Glomerular visceral epithelial cell (primary cell): ENCODE results near the gene EEFSEC.

ENCODE experiments used
- DNase-seq: peaks from one replicate; pipeline ENCODE4 v3.0.0-alpha.2; 2016; ENCODE audit errors: extremely low spot score

Gene EEFSEC, protein sequence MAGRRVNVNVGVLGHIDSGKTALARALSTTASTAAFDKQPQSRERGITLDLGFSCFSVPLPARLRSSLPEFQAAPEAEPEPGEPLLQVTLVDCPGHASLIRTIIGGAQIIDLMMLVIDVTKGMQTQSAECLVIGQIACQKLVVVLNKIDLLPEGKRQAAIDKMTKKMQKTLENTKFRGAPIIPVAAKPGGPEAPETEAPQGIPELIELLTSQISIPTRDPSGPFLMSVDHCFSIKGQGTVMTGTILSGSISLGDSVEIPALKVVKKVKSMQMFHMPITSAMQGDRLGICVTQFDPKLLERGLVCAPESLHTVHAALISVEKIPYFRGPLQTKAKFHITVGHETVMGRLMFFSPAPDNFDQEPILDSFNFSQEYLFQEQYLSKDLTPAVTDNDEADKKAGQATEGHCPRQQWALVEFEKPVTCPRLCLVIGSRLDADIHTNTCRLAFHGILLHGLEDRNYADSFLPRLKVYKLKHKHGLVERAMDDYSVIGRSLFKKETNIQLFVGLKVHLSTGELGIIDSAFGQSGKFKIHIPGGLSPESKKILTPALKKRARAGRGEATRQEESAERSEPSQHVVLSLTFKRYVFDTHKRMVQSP

DNA sequence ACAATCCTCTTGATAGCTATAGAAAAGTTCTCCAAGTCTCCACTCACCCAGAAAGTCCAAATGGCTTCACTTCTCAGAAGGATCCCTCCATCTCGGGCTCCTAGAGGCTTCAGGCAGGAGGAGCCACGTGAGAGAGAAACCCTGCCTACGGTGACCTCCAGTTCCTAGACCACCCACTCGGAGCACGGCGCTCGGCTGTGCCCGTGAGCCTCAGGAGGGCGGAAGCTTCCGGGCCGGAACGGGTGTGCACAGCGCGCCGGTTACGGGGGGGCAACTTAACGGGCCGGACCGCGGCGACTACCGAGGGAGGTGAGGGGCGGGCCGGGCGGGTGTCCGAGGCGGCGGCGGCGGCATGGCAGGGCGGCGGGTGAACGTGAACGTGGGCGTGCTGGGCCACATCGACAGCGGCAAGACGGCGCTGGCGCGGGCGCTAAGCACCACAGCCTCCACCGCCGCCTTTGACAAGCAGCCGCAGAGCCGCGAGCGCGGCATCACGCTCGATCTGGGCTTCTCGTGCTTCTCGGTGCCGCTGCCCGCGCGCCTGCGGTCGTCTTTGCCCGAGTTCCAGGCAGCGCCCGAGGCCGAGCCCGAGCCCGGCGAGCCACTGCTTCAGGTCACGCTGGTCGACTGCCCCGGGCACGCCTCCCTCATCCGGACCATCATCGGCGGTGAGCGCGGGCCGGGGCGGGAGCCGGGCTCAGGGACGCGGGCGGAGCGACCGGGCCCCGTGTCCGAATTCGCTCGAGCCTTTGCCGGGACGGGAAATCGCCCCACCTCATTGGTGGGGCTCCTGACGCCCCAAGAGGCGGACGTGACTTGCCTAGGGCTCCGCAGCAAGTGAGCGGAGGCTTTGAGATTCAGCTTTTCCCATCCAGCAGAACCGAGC is at the start of gene EEFSEC:
Gene EEFSEC, plus strand, starts transcription at position 326 of the 886 bp plus-strand sequence. Its CDS starts 27 bp downstream, at position 353.
- DNase-seq: peak; percentile 74

DNA sequence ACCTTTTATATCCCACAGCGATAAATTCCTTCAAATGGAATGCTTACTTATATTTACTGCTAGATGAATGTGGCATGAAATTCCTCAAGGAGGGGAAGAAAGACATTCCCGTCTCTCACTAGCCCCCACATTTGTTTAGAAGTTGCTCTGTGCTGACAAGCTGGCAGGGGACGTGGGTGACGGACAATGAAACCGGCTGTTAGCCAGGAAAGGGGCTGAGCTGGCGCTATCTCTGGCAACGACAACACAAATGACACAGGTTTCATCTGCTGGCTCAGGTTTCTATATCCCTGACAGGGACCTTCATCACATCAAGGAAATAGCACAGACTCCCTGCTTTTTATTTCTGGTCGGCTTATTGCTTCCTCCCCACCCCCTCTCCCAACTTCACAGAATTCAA is 45.4 kb upstream of the EEFSEC start:
- no peak for DNase-seq

DNA sequence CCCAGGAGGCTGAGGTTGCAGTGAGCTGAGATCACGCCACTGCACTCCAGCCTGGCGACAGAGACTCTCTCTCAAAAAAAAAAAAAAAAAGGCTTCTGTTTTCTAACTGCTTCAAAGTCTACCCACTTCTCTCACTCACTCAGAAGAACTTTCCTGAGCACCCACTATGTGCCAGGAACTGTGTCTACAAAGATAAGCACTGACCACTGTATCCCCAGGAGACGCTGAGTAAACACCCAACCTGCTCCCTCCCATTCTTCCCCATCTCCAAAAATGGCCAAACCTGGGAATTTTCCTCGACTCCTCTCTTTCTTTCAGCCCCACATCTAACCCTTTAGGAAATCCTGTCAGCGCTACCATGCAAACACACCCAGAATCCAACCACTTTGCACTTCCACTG is 42.1 kb upstream of the EEFSEC start:
- DNase-seq: no peak

DNA sequence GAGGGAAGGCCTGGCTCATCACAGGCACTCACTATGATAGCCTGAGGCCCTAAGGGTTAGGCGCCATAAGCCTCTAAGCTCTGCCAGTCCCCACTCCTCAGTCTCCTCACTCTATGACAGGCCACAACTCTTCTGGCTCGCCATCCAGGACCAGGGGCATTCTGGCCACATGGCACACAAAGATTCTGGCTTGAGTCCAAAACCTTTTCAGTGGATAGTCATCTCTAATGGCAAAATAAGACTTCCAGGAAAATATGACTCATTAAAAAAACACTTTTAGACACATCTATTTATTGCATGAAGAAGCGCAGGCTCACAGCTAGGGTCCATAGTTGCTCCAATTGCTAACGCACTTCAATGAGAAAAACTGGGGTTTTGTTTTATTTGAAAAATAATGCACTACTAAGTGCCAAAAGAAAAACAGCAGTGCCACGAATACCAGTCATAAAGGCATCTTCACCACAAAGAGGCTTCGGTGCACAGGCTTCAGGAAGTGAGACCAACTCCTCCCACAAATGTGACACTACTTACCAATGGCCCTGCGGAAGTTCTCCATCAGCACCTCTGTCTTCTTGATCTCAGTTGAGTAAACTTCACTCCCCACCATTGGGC is 40.8 kb upstream of the EEFSEC start:
- peak; percentile 87 for DNase-seq

DNA sequence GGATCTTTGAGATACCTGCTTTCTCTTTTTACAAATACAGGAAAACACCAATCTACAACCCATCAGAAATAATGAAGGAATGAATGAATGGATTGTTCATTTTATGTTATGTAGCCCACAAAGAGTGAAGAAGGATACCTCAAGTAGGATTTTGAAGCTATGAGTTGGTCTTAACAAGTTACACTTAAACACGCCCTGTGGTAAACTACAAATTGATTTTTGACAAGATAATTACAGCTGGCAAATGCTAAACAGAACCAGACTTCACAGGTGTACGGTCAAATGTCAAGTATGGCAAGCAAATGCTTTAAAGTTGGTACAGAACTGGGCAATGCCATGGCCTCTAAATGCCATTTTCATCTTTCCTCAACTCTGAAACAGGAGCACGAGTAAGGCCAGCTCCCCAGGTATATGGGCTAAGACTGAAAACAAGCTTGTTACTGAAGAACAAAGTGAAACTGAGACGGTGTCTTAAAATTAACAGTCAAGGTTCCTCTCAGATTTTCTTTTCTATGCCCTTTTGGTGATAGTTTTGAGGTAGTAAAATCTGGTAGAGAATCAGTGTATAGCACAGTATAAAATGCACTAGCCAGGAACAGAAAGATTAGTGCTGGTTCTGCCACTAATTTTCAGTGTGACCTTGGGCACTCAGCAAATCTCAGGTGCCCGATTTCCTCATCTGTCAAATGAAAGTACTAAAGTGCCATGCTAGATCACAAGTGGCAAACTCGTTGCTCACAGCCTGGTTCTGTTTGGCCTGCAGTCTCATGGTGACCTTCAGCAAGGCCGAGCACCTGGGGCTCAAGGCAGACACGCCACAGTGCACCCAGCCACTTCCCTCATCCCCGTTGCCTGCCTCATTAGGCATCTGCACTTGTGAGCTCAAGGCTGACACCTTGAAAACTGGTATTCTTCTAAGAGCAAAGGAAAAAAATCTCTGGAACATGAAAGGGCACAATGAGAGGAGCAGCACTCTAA is 39.2 kb upstream of the EEFSEC start:
- DNase-seq: peak; percentile 53

DNA sequence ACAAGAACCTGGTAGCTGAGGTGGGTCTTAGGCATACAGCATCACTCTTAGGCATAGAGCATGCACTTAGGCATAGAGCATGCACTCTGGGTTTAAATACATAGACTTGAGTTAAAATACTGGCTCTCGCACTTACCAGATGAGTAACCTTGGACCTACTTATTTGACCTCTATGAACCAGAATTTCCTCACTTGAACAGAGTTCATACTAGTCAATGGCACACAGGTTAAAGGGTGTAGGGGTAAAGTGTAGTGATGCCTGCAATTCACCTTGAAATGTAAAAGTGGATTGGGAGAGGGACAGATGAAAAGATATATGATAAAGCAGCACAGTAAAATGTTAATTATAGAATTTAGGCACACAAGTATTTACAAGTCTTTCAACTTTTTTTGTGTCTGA is 31.3 kb upstream of the EEFSEC start:
- DNase-seq: no peak

DNA sequence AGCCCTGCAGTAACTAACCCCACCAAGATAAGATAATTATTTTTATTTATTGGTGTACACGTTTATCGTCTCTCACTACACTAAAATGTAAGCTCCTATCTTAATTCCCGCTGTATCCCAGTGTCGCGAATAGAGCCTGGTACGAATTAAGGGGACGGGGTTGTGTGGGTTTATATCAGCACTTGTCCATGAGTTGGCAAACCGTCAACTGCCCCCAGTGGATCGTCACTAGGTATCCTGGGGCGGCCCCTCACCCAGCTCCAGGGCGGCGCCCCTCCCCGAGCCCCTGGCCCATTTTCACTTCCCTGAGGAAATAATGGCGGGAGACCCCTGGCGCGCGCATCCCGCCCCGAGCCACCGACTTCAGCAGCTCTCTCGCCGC is 30.1 kb upstream of the EEFSEC start:
- no peak for DNase-seq

DNA sequence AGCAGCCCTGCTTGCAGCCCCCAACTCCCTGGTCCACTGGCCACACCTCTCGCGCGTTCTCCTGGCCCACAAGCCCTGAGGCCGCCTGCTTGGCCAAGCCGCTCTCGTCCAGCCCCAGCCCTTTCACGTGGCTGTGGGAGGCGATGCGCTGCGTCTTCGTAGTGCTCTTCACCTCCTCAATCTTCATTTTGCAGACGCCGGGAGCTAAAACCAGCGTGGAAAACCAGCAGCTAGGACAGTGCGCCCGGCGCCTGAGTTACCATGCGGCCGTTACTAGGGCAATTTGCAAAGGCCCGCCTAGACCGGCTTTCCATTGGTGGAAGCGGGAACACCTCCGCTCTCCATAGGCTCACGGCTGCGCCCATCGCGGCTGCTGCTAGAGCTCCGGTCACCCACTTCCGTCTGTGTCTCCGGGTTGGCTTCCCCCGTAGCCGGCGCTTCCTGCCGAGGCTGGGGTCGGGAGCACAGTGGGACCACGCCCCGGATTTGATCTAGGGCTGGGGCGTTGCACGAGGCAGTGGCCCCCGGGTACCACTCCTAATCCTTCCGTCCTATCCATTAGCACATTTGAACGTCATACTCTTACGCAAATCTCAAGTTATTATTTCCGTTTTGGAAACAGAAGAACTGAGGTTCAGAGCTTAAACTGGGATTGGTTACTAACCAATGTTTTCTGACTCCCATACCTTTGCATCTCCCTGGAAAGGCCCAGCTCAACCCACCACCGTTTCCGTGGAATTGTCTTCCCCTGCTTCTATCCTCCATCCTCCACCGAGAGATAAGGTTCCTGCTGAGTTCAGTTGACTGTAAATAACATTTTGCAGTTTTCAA is 29.5 kb upstream of the EEFSEC start, which contains the start of gene RUVBL1:
Gene RUVBL1, minus strand, starts transcription at position 275 of the 831 bp plus-strand sequence. Its CDS starts 88 bp downstream, at position 187.
- DNase-seq: peak; percentile 96

DNA sequence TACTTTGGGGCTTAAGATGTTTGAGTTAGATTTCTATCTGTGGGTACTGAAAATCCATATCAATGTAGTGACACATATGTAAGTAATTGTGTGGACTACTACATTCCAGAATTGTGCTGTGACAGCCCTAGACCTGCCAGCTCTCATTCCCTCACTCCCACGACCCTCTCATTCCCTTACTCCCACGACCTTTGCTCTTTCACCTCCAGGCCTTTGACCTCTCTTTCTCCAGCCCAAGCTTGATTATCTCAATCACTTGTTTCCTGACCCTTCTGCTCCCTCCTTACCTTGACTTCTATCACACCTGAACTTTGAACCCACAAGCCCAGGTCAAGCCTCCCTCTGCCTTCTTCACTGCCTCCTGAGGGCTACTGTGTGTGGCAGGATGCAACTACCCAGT is 26.0 kb upstream of the EEFSEC start:
- DNase-seq: no peak

DNA sequence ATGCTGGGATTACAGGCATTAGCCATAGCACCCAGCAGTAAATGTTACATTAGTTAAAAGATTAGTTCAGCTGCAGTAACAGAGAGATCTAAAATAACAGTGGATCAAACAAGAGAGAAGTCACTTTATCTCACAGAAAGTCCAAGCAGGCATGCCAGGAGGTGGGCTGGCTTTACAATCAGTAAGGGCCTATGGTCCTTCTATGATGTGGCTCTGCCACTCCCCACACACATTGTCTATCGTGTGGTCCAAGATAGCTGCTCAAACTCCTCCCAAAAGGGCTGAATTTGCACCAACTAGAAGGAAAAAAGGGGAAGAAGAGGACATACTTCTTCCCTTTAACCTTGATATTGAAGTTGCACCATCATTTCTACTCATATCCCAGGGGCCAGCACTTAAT is 25.0 kb upstream of the EEFSEC start:
- DNase-seq: no peak

DNA sequence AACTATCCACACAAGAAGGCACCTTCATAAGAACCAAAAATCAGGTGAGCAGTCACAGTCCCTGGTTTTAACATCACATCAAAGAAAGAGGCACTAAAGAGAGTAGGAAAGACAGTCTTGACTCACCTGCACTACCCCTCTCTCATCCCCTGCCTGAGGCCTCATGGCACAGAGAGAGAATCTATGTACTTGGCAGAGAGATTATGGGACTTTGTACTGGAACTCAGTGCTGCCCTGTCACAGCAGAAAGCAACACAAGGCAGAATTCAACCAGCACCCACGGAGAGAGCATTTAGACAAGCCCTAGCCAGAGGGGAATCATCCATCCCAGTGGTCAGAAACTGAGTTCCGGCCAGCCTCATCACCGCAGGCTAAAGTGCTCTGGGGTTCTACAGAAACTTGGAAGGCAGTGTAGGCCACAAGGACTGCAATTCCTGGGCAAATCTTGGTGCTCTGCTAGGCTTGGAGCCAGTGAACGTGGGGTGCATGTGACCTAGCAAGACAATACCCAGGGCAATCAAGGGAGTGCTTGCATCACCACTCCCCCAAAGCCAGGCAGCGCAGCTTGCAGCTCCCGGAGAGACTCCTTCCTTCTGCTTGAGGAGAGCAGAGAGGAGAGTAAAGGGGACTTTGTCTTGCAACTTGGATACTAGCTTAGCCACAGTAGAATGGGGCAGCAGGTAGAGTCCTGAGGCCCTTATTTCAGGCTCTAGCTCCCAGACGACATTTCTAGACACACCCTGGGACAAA is 21.2 kb upstream of the EEFSEC start:
- DNase-seq: no peak

DNA sequence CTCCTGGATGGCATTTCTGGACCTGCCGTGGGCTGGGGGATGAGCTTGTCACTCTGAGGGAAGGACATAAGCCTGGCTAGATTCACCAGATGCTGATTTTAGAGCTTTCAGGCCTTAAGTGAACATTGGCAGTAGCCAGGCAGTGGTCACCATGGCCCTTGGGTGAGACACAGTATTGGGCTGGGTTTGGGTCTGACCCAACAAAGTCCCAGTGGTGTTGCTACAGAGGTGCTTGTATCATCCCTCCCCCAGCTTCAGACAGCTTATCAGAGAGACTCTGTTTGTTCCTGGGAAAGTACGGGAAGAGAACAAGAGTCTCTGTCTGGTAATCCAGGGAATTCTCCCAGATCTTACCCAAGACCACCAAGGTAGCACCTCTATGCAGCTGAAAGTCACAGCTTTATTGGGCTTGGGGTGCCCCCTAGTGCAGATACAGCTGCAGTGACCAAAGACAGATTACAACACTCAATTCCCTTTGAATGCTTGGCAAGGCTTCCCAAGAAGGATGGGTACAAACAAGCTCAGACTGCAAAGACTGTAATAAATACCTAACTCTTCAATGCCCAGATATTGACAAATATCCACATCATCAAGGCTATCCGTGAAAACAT is 19.9 kb upstream of the EEFSEC start:
- peak; percentile 61 for DNase-seq

DNA sequence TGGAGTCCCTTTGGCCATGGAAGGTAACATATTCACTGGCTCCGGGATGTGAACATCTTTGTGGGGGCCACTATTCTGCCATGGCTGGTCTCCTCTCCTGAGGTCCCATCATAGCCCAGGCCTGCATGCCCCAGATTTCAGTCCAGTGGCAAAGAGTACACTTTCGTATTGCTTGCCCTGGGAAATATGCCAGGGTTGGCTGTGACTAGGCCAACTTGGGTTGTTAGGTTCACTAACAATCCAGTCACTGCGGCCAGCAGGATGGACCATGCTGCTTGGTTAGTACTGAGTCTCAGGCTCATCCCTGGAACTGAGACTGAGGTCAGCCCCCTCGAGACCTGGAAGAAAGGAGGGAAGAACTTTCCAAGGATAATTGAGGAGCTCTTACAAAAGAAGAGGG is 9.8 kb upstream of the EEFSEC start:
- DNase-seq: no peak

DNA sequence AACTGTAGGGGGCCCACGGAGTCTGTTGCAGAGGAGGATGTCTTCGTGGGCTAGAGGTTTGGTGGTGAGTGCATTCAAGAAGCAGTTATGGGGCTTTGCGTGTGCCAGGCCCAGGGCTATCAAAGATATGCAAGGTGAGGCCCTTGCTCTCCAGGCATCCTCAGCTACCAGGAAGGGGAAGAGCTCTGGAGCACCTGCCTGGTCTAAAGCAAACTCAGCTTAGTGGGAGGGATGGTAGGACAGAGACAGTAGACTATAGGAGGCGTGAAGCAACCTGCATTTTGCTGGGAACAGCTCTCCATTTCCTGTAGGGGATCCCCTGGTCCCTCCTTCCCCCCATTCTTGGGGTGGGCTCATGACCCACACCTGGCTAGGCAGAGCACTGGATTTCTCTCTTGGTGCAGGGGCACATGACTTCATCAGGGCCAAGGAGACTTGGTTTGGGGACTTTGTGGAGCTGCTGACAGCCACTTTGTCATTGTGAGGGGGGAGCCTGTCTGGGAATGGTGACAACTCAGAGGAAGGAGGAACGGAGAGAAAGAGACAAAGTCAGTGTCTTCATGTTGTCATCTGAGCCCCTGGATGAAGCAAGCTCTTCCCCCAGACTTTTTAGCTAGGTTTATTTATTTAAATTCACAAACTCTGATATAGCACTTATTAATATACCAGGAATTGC is 8.6 kb upstream of the EEFSEC start:
- no peak for DNase-seq

DNA sequence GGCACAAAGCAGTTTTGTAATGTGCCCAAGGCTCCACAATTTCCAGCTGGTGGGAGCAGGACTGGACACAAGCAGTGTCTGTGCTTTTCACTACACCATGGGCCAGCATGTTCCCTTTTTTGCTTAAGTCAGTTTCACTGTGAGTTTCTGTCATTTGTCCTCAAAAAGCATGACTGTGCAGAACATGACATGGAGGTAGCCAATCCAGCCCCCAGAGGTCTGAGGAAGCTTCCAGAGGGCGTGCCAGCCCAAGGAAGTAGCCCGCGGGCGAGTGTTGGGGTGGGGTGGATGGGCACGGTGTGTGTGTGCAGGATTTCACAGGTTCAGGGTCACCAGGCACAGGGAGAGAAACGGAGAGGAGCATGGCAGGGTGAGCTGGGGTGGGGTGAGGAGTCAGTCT is 8.0 kb upstream of the EEFSEC start:
- DNase-seq: no peak

DNA sequence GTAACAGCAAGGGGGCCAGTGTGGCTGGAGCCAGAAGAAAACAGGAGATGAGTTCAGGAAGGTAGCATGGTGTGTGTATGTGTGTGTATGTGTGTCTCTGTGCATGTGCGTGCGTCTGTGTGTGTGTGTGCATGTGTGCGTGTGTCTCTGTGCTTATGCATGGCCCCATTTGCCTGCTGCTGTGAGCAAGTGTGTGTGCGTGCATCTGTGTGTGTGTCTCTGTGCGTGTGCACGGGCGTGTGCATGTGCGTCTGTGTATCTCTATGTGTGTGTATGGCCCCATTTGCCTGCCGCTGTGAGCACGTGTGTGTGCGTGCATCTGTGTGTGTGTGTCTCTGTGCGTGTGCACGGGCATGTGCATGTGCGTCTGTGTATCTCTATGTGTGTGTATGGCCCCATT is 7.1 kb upstream of the EEFSEC start:
- DNase-seq: no peak

DNA sequence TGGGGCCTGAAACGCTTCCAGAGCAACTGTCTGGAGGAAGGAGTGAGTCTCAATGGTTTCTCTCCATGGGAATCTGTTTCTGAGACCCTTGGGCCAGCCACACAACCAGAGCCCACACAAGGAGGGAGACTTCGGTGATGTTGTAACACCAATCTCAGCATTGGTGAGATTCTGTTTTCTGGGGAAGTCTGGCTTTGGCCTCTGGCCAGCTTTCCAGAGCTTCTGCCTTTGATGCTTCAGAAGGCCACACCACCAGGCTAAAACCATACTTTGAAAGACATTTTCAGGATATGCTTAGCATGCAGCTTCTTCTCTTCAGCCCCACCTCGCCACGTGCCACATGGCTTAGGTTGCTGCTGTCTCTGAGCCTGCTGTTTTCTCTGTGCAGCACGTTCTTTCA is 3.6 kb upstream of the EEFSEC start:
- DNase-seq: no peak

DNA sequence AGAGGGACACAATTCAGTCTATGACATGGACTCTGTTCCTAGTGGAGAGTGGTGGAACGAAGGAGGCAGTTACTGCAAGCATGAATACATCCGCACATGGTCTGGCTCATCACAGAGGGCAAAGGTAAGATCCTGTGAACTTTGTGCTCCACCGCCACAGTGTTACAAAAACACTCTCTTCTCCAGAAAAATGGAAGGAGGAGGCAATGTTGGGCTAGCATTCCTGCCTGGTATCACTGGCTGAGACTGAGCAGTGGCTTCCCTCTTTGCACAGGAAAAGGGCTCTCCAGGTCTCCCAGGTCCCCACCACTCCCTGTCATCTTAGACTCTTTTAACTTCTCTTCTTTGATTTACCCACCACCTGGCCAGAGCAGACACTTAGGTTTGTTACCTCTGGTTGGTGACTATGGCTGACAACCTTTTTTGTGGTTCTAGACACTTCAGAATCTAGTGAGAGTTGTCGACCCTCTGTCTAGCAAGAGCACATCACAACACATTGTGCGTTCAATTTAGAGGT is 1.5 kb upstream of the EEFSEC start:
- DNase-seq: no peak
